Thoracic aorta endothelial cell (primary cell): Measurements from ENCODE around the gene GPR37L1. TPM values are rescaled to one million over a fixed set of nuclear protein-coding genes. Genes with fewer than 3 reads are reported as not detected.

Experiments
- small RNA-seq: library from RNA; depleted of rRNA; stranded (forward); fragments of <200 nt; gene quantifications from one replicate; pipeline ENCODE3, GENCODE V24; 2012
- total RNA-seq: library from RNA; depleted of rRNA; stranded (reverse); fragments of >200 nt; gene quantifications from 2 replicates; pipeline ENCODE4 v1.2.3, GENCODE V29; 2012

GPR37L1 gene
- total RNA-seq: not detected in 2 replicates

DNA sequence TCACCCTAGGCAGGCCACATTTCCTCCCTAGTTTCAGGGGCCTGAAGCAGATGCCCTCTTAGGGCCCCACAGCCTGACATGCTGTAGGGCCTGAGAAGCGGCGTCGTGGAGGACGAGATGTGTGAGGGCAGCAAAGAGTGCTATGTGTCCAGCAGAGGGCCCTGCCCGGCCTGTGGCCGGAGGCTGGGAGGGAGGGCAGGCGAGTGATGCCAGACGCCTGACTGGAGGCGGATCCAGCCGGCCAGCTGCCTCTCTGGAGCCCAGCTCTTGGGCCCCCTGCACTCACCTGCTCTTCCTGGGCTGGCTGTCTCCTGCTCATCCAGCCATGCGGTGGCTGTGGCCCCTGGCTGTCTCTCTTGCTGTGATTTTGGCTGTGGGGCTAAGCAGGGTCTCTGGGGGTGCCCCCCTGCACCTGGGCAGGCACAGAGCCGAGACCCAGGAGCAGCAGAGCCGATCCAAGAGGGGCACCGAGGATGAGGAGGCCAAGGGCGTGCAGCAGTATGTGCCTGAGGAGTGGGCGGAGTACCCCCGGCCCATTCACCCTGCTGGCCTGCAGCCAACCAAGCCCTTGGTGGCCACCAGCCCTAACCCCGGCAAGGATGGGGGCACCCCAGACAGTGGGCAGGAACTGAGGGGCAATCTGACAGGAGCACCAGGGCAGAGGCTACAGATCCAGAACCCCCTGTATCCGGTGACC, at the start of gene GPR37L1:
Gene GPR37L1 (plus strand): TSS at position 279 of the 697 bp plus-strand sequence. CDS start 47 bp downstream, at position 326.

GRCh38 chr1:202144402-202145067, 21.8 kb downstream of the GPR37L1 start, which contains the start of gene ARL8A:
Gene ARL8A (minus strand): TSS chr1:202144737. CDS start chr1:202144572, 165 bp downstream.

DNA sequence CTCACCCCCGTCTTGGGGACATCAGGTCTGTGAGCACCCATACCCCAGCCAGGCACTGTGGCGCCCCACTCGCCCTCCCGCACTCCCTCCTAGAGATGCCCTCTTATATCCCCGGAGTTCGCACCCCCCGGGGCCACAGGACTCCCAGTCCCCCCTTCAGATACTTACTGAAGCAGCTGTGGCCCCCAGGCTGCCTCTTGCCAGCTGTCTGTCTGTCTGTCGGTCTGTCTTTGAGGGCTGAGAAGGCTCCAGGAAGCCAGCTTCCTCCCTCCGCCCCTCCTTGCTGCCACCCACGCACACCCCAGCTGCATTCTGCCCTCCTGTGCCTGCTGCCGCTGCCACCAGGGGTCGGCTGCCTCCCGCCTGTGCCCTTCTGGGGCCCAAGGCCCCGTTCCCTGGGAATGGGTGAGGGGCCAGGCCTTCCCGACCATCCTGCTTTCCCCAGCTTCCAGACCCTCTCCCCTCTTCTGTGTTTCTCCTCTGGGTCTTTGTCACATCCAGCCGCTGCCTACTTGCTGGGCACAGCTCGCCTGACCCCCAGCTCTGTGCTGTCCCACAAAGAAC, 37.7 kb downstream of the GPR37L1 start, which contains the start of gene PTPN7:
Gene PTPN7 (minus strand): TSS at position 226 of the 564 bp plus-strand sequence. CDS start 1,200 bp downstream, outside the sequence.

Small RNA genes within 50 kb of the gene (small RNA-seq; reads per million reads assigned to genes)
- not detected for gene CRIP1P3

Other genes with a start within 250 kb of the GPR37L1 start
- 8.5 and 9.8 TPM in 2 replicates for gene SHISA4, start 234.0 kb upstream of the GPR37L1 start, total RNA-seq
- not detected in 2 replicates for gene LMOD1, start 176.4 kb upstream of the GPR37L1 start, total RNA-seq
- gene TIMM17A, start 167.4 kb upstream of the GPR37L1 start, total RNA-seq: 79.1 and 80.7 TPM in 2 replicates
- gene RNPEP, start 140.3 kb upstream of the GPR37L1 start, total RNA-seq: 75.7 and 86.5 TPM in 2 replicates
- 0.07 and 0.13 TPM in 2 replicates for gene ELF3, start 112.3 kb upstream of the GPR37L1 start, total RNA-seq
- gene ARL8A, start 21.8 kb downstream of the GPR37L1 start, total RNA-seq: 19.8 and 22.5 TPM in 2 replicates
- 0.27 and 0.36 TPM in 2 replicates for gene PTPN7, start 37.7 kb downstream of the GPR37L1 start, total RNA-seq
- not detected in 2 replicates for gene LGR6, start 70.9 kb downstream of the GPR37L1 start, total RNA-seq
- gene UBE2T, start 219.0 kb downstream of the GPR37L1 start, total RNA-seq: 44.7 and 82.7 TPM in 2 replicates
- gene PPP1R12B, start 225.8 kb downstream of the GPR37L1 start, total RNA-seq: 14.1 and 15.1 TPM in 2 replicates